HEK293 (cell line): ENCODE data around the gene NOP10.

Experiments
- CTCF ChIP-seq: fragments of 450-650 bp; formaldehyde crosslinking; IDR thresholded peaks from 2 replicates; pipeline ENCODE4 v1.5.1; 2016; ENCODE audit warnings: missing biosample characterization, missing genetic modification characterization
- GLI2 ChIP-seq: fragments of 450-650 bp; formaldehyde crosslinking; IDR thresholded peaks from 2 replicates; pipeline ENCODE4; 2017; ENCODE audit warnings: missing biosample characterization, missing genetic modification characterization, low read depth, borderline replicate concordance
- HOXA7 ChIP-seq: sonication (generic); formaldehyde crosslinking; IDR thresholded peaks from 2 replicates; pipeline ENCODE4 v1.8.1; 2022; ENCODE audit warnings: missing genetic modification reagents, borderline replicate concordance
- SP2 ChIP-seq: fragments of 450-650 bp; formaldehyde crosslinking; IDR thresholded peaks from 2 replicates; pipeline ENCODE4 v1.5.1; 2016; ENCODE audit warnings: missing biosample characterization, missing genetic modification characterization
- ZBTB17 ChIP-seq: fragments of 450-650 bp; formaldehyde crosslinking; IDR thresholded peaks from 2 replicates; pipeline ENCODE4 v1.5.1; 2016; ENCODE audit warnings: missing biosample characterization, missing genetic modification characterization
- ZBTB7A ChIP-seq: fragments of 450-650 bp; formaldehyde crosslinking; IDR thresholded peaks from 2 replicates; pipeline ENCODE4 v1.5.1; 2016; ENCODE audit warnings: low read depth, missing biosample characterization, missing genetic modification characterization
- ZNF174 ChIP-seq: fragments of 450-650 bp; formaldehyde crosslinking; IDR thresholded peaks from 2 replicates; pipeline ENCODE4 v1.5.0; 2017; ENCODE audit warnings: missing biosample characterization, mild to moderate bottlenecking, missing genetic modification characterization
- ZNF292 ChIP-seq: fragments of 450-650 bp; formaldehyde crosslinking; IDR thresholded peaks from 2 replicates; pipeline ENCODE4 v1.5.1; 2016; ENCODE audit warnings: low read depth, missing biosample characterization, missing genetic modification characterization, borderline replicate concordance
- ZNF549 ChIP-seq: fragments of 450-650 bp; IDR thresholded peaks from 2 replicates; pipeline ENCODE4 v1.5.1; 2018; ENCODE audit warnings: missing biosample characterization, missing genetic modification characterization, mild to moderate bottlenecking, inconsistent platforms, moderate library complexity
- ZNF555 ChIP-seq: fragments of 450-650 bp; formaldehyde crosslinking; conservative IDR thresholded peaks from 2 replicates; pipeline ENCODE4 v1.5.1; 2017; ENCODE audit warnings: missing biosample characterization, mild to moderate bottlenecking, missing genetic modification characterization, inconsistent platforms
- ZNF585B ChIP-seq: fragments of 450-650 bp; formaldehyde crosslinking; IDR thresholded peaks from 2 replicates; pipeline ENCODE4 v1.5.1; 2016; ENCODE audit warnings: missing biosample characterization, missing genetic modification characterization
- ZNF677 ChIP-seq: fragments of 450-650 bp; IDR thresholded peaks from 2 replicates; pipeline ENCODE4 v1.5.0; 2018; ENCODE audit warnings: missing biosample characterization, mild to moderate bottlenecking, missing genetic modification characterization, moderate library complexity
- TF ChIP-seq, protein P1 (sequence below): fragments of 450-650 bp; formaldehyde crosslinking; IDR thresholded peaks from 2 replicates; pipeline ENCODE4 v1.5.1; 2016; ENCODE audit warnings: missing biosample characterization, missing genetic modification characterization

DNA sequence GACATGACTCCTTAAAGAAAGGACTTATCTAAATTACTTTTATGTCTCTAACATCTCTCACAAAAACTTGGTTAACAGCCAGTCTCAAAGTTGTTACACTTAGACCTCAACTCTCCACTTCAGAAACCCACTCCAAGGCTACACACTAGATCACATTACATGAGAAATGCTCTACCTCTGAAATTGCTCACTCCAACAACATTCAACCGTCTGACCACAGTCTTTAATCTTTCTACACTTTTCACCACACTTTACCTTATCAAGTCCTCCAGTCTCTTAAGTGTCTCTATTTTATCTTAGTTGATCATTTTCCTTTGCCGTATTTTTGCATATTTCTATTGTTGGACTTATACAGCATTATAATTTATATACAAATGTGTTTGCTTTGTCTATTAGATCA lies 11.1 kb downstream of the NOP10 start:
- TF ChIP-seq ZBTB7A (tag by site-specific recombination) = no peak
- TF ChIP-seq ZNF677 (tag by site-specific recombination) = no peak
- no peak for TF ChIP-seq ZNF549 (tag by site-specific recombination)
- no peak for TF ChIP-seq CTCF (tag by site-specific recombination)
- TF ChIP-seq HOXA7 (CRISPR knock-in tag) = no peak
- TF ChIP-seq SP2 (tag by site-specific recombination) = no peak
- no peak for TF ChIP-seq ZNF555
- no peak for TF ChIP-seq ZBTB17 (tag by site-specific recombination)
- no peak for TF ChIP-seq GLI2 (tag by site-specific recombination)
- TF ChIP-seq ZNF174 (tag by site-specific recombination) = no peak
- no peak for TF ChIP-seq ZNF292 (tag by site-specific recombination)
- TF ChIP-seq ZNF585B = no peak
- TF ChIP-seq, protein P1, sequence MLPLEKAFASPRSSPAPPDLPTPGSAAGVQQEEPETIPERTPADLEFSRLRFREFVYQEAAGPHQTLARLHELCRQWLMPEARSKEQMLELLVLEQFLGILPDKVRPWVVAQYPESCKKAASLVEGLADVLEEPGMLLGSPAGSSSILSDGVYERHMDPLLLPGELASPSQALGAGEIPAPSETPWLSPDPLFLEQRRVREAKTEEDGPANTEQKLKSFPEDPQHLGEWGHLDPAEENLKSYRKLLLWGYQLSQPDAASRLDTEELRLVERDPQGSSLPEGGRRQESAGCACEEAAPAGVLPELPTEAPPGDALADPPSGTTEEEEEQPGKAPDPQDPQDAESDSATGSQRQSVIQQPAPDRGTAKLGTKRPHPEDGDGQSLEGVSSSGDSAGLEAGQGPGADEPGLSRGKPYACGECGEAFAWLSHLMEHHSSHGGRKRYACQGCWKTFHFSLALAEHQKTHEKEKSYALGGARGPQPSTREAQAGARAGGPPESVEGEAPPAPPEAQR (tag by site-specific recombination) = no peak
